HG02588 (cell line): Measurements from ENCODE around the gene TPCN1.

Source experiments
- ATAC-seq: cut with Tn5 transposase; IDR thresholded peaks from one replicate; pipeline ENCODE4 v1.9.1; 2021; ENCODE audit warnings: mild to moderate bottlenecking, moderate library complexity; ENCODE audit not compliant: unreplicated experiment

Gene TPCN1

GRCh38 chr12:113301811-113302210 lies 80.5 kb downstream of the TPCN1 start:
- no peak for ATAC-seq

DNA sequence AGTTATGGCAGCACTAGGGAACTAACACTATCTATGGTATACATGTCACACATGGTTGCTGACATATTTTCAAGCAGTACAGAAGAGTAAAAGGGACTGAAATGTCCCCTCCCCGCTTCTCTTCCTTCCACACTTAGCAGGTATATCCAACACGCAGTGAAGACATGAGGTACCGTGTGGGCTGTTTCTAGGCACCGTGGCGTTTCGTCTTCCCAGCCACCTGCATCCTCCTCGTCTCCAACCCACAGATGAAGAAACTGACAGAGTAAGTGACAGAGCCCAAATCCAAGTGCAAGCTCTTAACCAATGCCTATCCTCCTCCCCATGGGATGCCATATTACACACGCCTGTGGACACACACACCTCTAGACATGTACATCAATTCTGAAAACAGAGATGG lies 81.2 kb downstream of the TPCN1 start:
- ATAC-seq, result no peak

DNA sequence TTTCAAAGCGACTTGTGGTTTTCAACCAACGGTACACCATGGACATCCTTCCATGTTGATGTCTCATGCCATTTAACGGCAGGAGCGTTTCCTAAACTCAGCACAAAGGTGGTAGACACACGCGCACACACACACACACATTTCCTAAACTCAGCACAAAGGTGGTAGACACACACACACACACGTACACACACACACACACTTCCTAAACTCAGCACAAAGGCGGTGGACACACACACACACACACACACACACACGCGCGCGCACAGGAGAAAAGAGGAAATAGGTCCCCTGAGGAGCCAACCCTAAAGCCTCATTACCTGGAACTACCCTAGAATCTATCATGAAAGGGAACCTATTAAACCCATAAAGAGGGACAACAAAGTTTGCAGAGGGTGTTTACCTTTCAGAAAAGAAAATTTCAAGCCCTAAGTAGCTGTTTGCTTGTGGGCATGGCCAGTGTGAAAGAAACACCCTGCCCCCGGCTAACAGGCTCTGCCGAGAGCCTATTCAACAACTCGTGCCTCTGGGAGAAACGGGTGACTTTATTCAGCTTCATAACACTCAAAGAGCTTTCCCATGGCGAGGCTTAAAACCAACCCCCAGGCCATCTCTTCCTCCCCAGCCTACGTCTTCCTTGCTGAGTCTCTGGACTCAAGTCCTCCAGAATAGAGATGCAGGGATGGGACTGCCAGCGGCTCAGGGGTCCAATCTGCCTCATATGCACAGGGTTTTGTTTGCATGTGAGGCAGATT lies 81.8 kb downstream of the TPCN1 start:
- ATAC-seq, result no peak

DNA sequence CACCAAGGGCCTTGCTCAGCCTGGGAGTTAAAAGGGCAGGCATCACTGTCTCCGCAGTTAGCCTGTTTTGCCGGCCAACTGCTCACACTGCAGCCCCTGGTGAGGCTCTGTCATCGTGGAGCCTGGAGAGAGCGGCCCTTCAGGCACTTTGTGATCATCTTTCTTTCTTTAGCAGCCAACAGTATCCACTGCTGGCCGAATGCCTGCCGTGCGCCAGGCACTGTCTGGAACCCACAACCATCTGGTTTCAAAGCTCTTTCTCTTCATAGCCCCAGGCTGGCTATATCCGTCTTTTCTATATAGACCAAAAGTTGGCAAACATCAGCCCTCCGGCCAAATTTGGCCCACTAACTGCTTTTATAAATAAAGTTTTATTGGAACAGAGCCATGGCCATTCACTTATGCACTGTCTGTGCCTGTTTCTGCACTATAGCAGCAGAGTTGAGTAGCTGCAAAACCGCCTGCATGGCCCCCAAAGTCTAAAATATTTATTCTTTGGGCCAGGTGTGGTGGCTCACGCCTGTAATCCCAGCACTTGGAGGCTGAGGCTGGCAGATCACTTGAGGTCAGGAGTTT lies 84.1 kb downstream of the TPCN1 start:
- ATAC-seq, result no peak

DNA sequence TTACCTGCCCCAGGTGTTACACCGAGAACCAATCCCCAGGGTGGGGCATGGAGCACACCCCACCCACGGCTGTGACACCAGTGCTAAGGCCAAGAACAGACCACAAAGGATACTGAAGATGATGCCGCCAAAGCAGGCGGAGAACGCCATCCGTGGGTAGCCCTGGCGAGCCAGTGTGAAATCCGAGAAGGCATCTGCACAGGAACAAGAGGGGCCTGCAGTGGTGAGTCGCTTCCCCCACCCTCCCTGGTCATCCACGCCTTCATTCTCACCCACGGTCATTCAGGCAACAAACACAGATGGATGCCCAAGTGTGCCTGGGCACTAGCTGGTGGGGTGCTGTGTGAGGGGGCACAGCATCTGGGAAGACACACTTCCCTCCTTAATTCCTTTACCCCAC lies 85.1 kb downstream of the TPCN1 start:
- ATAC-seq, result no peak

DNA sequence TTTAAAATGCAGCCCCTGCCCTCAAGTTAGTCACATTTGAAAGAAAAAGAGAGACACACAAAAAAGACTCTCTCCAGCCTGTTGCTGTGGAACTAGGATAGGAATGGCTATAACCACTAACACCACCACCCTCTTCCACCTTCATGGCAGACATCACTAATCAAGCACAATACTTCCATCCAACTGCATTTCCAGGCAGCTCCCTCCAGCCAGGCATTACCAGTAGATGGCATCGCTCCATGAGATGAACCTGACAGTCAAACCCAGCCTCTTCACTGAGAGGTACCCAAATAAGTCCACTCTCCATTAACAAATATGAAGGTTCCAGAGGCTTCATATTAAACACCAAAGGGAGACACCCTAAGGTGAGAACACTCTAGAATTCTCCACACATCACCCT lies 89.2 kb downstream of the TPCN1 start:
- ATAC-seq, result no peak

GRCh38 chr12:113314121-113314529 lies 92.9 kb downstream of the TPCN1 start:
- no peak for ATAC-seq

DNA sequence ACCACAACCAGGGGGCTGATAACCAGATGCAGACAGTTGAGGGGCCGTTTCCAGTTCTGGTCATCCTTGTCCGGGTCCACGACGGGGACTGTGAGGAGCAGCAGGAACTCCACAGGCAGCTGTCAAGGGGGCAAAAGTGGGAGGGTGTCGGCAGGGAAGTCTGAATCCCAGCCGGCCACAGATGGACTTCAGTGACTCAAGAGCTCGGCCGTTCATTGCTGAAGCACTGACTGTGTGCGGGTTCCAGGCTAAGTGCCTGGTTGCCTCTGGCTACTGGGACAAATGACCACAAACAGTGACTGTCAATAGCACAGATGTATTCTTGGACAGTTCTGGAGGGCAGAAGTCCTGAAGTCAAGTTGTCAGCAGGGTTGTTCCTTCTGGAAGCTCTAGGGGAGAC lies 94.1 kb downstream of the TPCN1 start:
- ATAC-seq, result no peak

GRCh38 chr12:113316155-113316554 lies 94.9 kb downstream of the TPCN1 start:
- ATAC-seq, result no peak

DNA sequence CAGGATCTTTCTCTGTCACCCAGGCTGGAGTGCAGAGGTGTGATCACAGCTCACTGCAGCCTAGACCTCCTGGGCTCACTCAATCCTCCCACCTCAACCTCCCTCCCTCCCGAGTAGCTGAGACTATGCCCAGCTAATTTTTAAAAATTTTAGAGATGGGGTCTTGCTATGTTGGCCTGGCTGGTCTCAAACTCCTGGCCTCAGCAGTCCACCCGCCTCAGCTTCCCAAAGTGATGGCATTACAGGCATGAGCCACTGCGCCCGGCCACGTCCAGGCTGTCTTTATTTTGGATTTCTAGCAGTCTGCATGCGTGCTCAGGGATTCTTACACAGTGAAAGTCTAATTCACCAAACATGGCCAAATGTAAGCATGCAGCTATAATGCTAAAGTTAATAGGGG lies 95.9 kb downstream of the TPCN1 start:
- no peak for ATAC-seq

- no peak for ATAC-seq
These were observed 96.9 kb downstream of the TPCN1 start for GRCh38 chr12:113318046-113318656.

- ATAC-seq, result no peak
These were observed 97.8 kb downstream of the TPCN1 start for GRCh38 chr12:113318900-113319628.

DNA sequence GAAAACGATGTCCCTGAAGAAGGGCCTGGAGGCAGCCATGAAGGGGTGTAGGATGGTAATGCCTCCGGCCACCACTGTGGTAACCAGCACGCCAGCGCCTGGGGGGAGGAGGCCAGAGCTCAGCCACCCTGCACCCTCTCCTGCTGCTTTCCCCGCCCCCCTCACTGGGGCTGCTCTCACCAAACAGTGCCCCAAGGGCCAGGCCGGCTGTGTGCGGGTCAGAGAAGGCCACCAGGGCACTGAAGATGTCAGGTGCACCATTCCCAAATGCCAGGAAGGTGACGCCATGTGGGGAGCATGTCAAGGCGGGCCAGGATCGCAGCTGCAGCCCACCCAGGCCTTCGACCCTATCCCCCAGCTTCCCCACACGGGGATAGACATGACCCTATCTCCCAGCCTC lies 99.1 kb downstream of the TPCN1 start:
- no peak for ATAC-seq

GRCh38 chr12:113322343-113322742 lies 101.1 kb downstream of the TPCN1 start:
- no peak for ATAC-seq

GRCh38 chr12:113325916-113326315 lies 104.7 kb downstream of the TPCN1 start:
- ATAC-seq, result no peak

DNA sequence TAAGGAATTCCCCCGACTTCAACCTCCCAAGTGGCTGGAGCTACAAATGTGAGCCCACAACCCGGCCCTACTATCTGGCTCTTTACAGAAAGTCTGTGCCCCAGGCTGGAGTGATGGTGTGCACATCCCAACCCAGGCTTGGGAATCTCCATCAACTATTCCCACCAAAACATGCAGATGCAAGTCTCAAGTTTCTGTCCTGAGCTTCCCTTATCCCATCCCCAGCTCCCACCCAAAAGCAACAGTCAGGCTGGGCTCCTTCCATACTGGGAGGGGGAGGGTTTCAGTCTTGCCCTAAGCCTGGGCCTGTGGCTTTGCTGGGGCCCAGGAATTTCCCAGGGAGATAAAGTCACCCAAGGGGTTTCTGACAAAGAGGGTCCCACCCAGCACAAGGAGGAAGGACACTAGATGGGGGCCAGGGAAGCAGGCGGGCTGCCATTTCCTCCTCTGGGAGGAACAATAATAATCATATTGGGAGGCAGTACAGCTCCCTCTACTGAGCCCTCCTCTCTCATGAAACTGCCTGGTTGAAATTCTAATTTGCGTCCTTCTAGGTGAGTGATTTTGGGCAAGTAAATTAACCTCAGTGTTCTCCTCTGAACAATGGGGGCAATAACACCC lies 105.6 kb downstream of the TPCN1 start:
- no peak for ATAC-seq

DNA sequence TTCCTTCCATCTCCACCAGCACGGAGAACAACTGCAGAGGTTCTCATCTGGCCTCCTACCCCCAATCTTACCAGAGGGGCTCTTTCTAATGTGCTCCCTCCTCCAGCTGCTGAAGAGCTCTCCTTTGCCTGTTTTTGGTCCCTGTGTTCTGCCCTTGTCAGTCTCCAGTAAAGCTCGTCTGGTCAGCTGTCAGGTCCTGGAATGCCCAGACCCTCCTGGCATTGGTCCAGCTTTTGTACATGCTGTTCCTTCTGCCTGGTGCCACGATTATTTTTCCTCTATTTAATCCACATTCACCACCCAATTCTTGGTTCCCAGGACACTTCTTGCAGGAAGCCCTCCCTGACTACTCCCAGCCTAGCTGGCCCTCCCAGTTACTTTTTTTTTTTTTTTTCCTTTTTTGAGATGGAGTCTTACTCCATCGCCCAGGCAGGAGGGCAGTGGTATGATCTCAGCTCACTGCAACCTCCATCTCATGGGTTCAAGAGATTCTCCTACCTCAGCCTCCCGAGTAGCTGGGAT lies 107.2 kb downstream of the TPCN1 start:
- no peak for ATAC-seq

GRCh38 chr12:113329022-113329790 lies 107.9 kb downstream of the TPCN1 start:
- ATAC-seq, result no peak

GRCh38 chr12:113329791-113330417 lies 108.6 kb downstream of the TPCN1 start:
- no peak for ATAC-seq

- no peak for ATAC-seq
These were observed 109.2 kb downstream of the TPCN1 start for GRCh38 chr12:113330505-113330904.
